ENCODE measurements around the gene ACCS.

Gene ACCS

DNA sequence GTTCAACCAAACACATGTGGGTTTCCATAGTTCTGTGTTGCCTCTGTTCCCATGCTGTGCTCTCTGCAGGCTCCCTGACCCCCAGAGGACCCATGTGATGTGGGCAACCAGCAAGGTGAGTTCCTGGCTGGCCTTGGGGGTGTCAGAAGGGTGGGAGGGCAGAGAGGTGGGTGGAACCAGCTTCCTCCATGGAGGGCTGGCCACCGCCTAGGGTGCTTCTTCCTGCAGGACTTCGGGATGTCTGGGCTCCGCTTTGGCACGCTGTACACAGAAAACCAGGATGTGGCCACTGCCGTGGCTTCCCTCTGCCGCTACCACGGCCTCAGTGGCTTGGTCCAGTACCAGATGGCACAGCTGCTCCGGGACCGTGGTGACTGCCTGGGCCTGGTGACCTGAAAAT, 14.9 kb downstream of the ACCS start:
- TF ChIP-seq, protein P1, sequence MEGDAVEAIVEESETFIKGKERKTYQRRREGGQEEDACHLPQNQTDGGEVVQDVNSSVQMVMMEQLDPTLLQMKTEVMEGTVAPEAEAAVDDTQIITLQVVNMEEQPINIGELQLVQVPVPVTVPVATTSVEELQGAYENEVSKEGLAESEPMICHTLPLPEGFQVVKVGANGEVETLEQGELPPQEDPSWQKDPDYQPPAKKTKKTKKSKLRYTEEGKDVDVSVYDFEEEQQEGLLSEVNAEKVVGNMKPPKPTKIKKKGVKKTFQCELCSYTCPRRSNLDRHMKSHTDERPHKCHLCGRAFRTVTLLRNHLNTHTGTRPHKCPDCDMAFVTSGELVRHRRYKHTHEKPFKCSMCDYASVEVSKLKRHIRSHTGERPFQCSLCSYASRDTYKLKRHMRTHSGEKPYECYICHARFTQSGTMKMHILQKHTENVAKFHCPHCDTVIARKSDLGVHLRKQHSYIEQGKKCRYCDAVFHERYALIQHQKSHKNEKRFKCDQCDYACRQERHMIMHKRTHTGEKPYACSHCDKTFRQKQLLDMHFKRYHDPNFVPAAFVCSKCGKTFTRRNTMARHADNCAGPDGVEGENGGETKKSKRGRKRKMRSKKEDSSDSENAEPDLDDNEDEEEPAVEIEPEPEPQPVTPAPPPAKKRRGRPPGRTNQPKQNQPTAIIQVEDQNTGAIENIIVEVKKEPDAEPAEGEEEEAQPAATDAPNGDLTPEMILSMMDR (IDR thresholded peaks at IDR 0.05): no peak

DNA sequence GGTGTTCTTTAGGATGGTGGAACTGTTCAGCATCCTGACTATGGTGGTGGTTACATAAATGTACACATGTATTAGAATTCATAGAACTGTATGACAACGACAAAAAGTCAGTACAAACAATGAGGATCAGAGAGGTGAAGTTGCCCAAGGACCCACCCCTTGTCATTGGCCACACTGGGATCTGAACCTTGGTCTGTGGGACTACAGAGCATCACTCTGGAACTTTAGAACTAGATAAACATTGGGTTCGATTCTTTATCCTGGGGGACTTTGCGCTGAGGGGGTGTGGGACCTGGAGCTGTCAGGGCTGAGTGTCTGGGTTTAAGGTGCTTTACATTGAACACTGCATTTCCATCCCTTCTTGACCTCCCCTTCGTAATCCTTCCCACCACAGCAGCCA, 16.6 kb downstream of the ACCS start:
- TF ChIP-seq, protein P1 (IDR thresholded peaks at IDR 0.05): no peak

DNA sequence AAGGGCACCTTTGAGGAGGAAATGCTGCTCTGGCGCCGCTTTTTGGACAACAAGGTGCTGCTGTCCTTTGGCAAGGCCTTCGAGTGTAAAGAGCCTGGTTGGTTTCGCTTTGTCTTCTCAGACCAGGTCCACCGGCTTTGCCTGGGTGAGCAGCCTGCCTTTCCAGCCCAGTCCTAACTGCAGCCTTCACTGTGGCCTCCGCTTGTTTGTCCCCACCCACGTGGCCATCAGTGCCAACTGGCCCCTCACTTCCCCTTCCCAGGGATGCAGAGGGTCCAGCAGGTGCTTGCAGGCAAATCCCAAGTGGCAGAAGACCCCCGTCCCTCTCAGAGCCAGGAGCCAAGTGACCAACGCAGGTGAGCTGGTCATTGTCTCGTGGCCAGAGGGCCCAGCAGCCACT, 17.4 kb downstream of the ACCS start:
- TF ChIP-seq, protein P1 (IDR thresholded peaks at IDR 0.05): no peak

DNA sequence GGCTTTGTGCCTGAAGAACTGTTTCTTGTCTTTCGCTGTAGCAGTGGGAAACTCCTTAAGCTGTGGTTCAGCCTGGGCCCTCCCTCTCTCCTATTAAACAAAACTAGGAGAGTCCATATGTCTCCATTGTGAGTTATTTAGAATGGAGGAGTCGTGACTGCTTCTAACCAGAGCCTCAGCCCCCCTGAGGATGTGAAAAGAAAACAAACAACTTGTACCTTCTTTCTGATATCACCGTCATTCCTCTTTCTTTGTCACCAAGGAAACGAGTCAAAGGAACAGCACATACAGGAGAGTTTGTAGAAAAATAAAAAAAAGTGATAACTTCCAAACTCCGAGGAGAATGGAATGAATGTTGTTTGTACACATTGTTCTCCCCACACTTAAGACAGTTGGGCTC, 17.8 kb downstream of the ACCS start:
- TF ChIP-seq, protein P1 (IDR thresholded peaks at IDR 0.05): no peak

DNA sequence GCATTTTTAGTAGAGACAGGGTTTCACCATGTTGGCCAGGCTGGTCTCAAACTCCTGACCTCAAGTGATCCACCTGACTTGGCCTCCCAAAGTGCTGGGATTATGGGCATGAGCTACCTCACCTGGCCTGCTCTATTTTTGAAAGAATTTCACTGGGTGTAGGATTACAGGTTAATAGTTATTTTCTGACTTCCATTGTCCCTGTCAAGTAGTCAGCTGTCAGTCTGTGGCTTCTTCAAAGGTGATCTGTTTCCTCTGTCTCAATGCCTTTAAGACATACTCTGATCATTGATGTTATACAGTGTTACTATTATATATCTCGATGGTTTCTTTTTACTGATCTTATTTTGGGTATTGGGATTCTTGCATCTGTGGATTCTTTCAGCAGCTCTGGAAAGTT, 19.3 kb downstream of the ACCS start:
- TF ChIP-seq, protein P1 (IDR thresholded peaks at IDR 0.05): no peak

DNA sequence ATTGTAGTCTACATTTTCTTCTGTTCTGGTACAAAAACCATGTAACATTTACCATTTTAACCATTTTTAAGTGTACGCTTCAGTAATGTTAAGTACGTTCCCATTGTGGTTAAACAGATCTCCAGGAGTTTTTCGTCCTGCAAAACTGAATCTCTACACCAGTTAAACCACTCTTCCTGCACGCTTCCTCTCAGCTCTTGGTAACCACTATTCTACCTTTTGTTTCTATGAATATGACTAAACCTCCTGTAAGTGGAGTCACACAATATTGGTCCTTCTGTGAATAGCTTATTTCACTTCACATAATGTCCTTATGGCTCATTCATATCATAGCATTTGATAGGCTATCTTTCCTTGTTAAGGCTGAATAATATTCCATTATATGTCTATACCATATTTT, 22.3 kb downstream of the ACCS start:
- TF ChIP-seq, protein P1 (IDR thresholded peaks at IDR 0.05): no peak

DNA sequence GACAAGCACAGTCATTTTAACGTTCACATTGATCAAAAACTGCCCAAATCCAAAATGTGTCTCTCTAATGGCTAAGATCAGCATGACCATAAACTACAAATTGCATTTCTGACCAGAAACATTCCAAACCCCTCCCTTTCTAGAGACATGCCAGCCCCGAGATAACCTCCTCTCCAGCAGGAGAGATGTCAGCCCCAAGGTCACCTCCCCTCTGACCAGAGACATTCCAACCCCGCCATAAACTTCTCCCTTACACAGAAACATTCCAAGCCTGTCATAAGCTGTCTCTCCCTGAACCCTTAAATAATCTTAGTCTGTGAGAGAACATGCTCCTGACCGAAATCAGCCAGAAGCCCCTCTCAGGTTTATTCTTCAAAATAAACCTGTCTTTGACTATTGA, 22.8 kb downstream of the ACCS start:
- TF ChIP-seq, protein P1 (IDR thresholded peaks at IDR 0.05): no peak

DNA sequence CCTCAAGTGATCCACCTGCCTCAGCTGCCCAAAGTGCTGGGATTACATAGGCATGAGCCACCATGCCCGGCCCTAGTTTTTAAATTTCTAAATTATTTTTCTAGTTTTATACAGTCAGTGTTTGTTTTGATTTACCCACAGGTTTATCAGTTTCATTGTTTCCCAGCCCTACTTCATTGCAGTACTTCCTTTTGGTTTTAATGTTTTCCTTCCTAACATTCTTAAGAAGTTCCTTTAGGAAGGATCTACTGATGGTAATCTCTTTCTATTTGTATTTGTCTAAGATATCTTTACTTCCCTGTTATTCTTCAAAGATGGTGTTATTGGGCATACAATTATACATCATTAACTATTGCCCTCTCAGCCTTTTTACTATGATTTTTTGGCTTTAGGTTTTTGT, 24.5 kb downstream of the ACCS start:
- TF ChIP-seq, protein P1 (IDR thresholded peaks at IDR 0.05): no peak
